Neural crest cell (in vitro differentiated cells): ENCODE results near the gene NKAIN2. TPM values are rescaled to one million over a fixed set of nuclear protein-coding genes. Genes with fewer than 3 reads are reported as not detected.

Experiments
- DNase-seq: peaks from one replicate; pipeline ENCODE4 v3.0.0; 2021; ENCODE audit warnings: low read depth, mixed read lengths, low spot score
- H3K27ac Mint-ChIP-seq: one replicate; pipeline ENCODE4 v1.8.0; 2021; ENCODE audit warnings: mild to moderate bottlenecking, mixed read lengths; ENCODE audit not compliant: unreplicated experiment
- H3K27me3 Mint-ChIP-seq: 2 replicates; pipeline ENCODE4 v1.8.0; 2021; ENCODE audit warnings: low read depth, mild to moderate bottlenecking, mixed read lengths
- H3K36me3 Mint-ChIP-seq: 2 replicates; pipeline ENCODE4 v1.8.0; 2021; ENCODE audit warnings: low read depth, mild to moderate bottlenecking, mixed read lengths
- H3K4me1 Mint-ChIP-seq: 2 replicates; pipeline ENCODE4 v1.8.0; 2021; ENCODE audit warnings: mixed read lengths
- H3K4me3 Mint-ChIP-seq: one replicate; pipeline ENCODE4 v1.8.0; 2021; ENCODE audit warnings: mild to moderate bottlenecking, mixed read lengths
- H3K9me3 Mint-ChIP-seq: 2 replicates; pipeline ENCODE4 v1.8.0; 2021; ENCODE audit warnings: mixed read lengths
- total RNA-seq: library from RNA; stranded (reverse); gene quantifications from 2 replicates; pipeline ENCODE4 v1.2.1, GENCODE V29; 2021
- TF ChIP-seq, protein P1 (sequence below): fragments of 200-600 bp; sonication (generic); conservative IDR thresholded peaks from 2 replicates; pipeline ENCODE4 v1.5.0; 2021; ENCODE audit warnings: antibody characterized with exemption, mild to moderate bottlenecking

NKAIN2 gene
- total RNA-seq, 1 donor from 2014 or later, result 1.1 TPM

DNA sequence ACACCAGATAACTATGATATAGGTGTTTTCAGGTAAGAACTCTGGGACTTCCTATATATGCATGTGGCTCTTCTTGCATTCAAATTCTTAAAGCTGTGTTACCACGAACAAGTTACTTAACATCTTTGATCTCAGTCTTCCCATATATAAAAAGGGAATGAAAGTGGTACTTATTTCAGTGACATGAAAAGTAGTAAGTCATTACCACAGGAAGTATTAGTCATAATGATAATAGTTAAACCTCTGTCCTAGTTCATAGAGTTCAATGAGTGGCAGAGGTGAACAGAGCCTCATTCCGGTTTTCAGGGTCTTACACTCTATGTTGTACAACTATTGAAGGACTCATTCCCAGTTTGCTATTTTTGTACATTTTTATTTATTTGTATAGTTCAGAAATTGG is 237.0 kb downstream of the NKAIN2 start:
- Mint-ChIP-seq H3K4me1 (peaks cover 5% of the 10 kb centered on the region), H3K27ac (no peak overlapping the region), H3K4me3 (no peak overlapping the region), H3K9me3 (no peaks in the 10 kb centered on the region), H3K27me3 (no peaks in the 10 kb centered on the region), H3K36me3 (no peaks in the 10 kb centered on the region)
- DNase-seq, result no peak
- TF ChIP-seq, protein P1, sequence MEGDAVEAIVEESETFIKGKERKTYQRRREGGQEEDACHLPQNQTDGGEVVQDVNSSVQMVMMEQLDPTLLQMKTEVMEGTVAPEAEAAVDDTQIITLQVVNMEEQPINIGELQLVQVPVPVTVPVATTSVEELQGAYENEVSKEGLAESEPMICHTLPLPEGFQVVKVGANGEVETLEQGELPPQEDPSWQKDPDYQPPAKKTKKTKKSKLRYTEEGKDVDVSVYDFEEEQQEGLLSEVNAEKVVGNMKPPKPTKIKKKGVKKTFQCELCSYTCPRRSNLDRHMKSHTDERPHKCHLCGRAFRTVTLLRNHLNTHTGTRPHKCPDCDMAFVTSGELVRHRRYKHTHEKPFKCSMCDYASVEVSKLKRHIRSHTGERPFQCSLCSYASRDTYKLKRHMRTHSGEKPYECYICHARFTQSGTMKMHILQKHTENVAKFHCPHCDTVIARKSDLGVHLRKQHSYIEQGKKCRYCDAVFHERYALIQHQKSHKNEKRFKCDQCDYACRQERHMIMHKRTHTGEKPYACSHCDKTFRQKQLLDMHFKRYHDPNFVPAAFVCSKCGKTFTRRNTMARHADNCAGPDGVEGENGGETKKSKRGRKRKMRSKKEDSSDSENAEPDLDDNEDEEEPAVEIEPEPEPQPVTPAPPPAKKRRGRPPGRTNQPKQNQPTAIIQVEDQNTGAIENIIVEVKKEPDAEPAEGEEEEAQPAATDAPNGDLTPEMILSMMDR, result no peak

DNA sequence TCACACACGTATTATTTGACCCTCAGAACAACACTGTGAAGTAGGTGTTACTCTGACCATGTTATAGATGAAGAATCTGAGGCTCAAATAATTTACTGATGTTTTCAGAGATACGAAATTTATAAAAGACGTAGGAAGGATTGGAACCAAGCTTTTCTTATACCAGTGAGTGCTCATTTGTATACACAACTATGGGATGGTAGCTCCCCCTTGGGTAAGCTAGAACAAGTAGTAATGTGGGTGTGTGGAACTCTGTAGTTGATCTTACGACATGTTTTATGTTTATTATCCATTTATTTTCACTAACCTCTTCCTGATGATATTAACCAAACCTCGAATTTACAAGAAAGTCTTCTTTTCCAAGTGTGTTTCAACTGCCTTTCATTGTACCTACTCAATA is 248.5 kb downstream of the NKAIN2 start:
- Mint-ChIP-seq H3K27ac (no peak overlapping the region), H3K36me3 (no peaks in the 10 kb centered on the region), H3K27me3 (no peaks in the 10 kb centered on the region), H3K9me3 (peaks cover 2% of the 10 kb centered on the region), H3K4me3 (no peak overlapping the region), H3K4me1 (no peaks in the 10 kb centered on the region)
- TF ChIP-seq, protein P1, result no peak
- DNase-seq, result no peak

DNA sequence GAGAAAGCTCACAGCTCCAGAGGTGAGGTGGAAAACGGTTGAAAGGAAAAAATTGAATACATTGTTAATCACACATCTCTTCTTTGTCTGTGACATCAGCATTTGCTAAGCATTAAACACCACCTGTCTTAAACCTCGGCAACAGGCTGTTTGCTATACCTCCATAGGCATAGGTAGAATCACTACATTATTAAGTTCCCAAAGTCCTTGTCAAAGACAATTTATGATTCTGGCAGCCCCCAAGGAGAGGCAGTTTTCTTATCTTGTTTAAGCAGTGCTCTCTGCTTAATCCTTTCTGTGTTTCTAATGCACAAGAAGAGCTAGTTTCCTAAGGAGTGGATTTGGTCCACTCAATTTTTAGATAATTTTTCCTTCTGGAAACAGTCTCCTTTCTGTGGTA is 249.7 kb downstream of the NKAIN2 start:
- Mint-ChIP-seq H3K27me3 (no peaks in the 10 kb centered on the region), H3K9me3 (peaks cover 2% of the 10 kb centered on the region), H3K4me1 (no peaks in the 10 kb centered on the region), H3K27ac (no peak overlapping the region), H3K36me3 (no peaks in the 10 kb centered on the region), H3K4me3 (no peak overlapping the region)
- TF ChIP-seq, protein P1, result no peak
- no peak for DNase-seq

DNA sequence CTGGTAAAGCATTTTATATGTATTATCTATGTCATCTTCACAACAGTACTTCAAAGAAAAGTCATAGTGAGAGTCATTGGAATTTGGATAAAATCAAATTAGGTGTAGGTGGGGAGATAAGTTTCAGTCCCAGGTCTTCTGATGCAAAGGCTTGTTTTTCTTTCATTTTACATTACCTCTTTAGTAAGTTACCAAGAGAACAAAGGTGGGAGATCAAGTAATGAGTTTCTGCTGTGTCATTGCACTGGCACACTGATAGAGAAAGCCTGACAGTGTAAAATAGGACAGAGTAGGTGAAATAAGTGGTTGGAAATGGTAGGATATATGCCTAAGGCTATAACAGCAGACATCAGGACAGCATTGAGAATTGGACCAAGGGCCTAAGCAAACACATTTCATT is 250.4 kb downstream of the NKAIN2 start:
- H3K27ac Mint-ChIP-seq, result no peak overlapping the region
- TF ChIP-seq, protein P1, result no peak
- no peaks in the 10 kb centered on the region for H3K4me1 Mint-ChIP-seq
- no peak overlapping the region for H3K4me3 Mint-ChIP-seq
- H3K27me3 Mint-ChIP-seq, result no peaks in the 10 kb centered on the region
- peaks cover 2% of the 10 kb centered on the region for H3K9me3 Mint-ChIP-seq
- no peaks in the 10 kb centered on the region for H3K36me3 Mint-ChIP-seq
- no peak for DNase-seq

DNA sequence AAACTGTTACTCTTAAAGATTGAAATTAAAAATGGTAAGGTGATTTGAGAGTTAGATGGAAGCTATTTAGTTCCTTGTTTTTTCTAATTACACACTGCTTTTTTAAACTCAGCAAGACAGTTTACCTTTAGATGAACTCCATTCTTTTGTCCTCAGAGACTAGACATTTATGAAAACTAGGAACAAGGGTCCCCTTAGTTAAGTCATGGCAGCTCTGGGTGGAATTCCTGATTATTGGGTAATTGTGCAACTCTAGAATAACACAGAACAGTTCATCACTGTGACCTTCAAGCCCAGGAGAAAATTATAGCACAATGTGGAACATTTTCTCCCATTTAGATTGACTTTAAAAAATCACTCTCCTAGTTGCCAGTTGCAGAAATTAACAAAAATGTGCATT is 251.7 kb downstream of the NKAIN2 start:
- no peak for DNase-seq
- Mint-ChIP-seq H3K4me1 (no peaks in the 10 kb centered on the region), H3K27ac (no peak overlapping the region), H3K36me3 (no peaks in the 10 kb centered on the region), H3K9me3 (peaks cover 2% of the 10 kb centered on the region), H3K4me3 (no peak overlapping the region), H3K27me3 (no peaks in the 10 kb centered on the region)
- TF ChIP-seq, protein P1, result no peak

DNA sequence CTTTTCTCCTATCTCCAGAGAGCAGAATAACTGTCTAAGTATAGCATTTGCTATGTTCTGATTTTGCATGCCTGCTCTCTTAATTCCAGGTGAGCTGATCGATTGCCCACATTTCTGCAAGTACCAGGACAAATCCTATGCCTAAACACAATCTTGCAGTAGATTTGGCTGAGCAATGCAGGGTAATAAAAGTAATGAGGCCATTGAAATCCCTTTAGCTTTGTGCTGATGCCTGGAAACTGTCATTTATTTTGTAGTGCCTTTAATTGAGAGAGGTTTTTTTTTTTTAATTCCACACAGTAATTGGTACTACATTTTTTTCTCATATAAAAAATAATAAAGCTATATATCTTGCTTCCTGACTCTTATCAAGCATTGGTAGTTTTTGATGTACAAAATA is 252.3 kb downstream of the NKAIN2 start:
- Mint-ChIP-seq H3K4me1 (no peaks in the 10 kb centered on the region), H3K4me3 (no peak overlapping the region), H3K27ac (no peak overlapping the region), H3K9me3 (peaks cover 2% of the 10 kb centered on the region), H3K27me3 (no peaks in the 10 kb centered on the region), H3K36me3 (no peaks in the 10 kb centered on the region)
- DNase-seq, result no peak
- TF ChIP-seq, protein P1, result no peak
